Measurements from ENCODE around the gene ARFGEF2.

- TF ChIP-seq EZH2 (IDR thresholded peaks at IDR 0.05; ENCODE audit: low read depth), result no peak
- TF ChIP-seq, protein P1, sequence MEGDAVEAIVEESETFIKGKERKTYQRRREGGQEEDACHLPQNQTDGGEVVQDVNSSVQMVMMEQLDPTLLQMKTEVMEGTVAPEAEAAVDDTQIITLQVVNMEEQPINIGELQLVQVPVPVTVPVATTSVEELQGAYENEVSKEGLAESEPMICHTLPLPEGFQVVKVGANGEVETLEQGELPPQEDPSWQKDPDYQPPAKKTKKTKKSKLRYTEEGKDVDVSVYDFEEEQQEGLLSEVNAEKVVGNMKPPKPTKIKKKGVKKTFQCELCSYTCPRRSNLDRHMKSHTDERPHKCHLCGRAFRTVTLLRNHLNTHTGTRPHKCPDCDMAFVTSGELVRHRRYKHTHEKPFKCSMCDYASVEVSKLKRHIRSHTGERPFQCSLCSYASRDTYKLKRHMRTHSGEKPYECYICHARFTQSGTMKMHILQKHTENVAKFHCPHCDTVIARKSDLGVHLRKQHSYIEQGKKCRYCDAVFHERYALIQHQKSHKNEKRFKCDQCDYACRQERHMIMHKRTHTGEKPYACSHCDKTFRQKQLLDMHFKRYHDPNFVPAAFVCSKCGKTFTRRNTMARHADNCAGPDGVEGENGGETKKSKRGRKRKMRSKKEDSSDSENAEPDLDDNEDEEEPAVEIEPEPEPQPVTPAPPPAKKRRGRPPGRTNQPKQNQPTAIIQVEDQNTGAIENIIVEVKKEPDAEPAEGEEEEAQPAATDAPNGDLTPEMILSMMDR (conservative IDR thresholded peaks at IDR 0.05), result no peak
Measured at GRCh38 chr20:49037962-49038387, 116.5 kb downstream of the ARFGEF2 start.
